ENCODE results near the gene CACNB4.
"Not testable (repeated sequence)": the region's sequence is repeated elsewhere in the genome, so short reads cannot be mapped to it uniquely, and the experiment has no call there.

The CACNB4 gene

DNA sequence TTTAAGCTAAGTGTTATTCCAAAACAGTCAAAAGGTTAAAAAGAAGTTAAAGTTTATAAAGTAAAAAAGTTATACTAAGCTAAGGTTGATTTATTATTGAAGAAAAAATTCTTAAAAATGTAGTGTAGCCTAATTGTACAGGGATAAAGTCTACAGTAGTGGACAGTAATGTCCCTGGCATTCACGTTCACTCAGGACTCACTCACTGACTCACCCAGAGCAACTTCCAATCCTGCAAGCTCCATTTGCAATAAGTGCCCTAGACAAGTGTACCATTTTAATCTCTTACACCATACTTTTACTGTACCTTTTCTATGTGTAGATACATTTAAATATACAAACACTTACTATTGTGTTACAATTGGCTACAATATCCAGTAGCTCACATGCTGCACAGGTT is 86.1 kb downstream of the CACNB4 start:
- DNase-seq (ENCODE audit: extremely low read depth, low read depth), result no peak
- no peak overlapping the region for H3K4me3 ChIP-seq (replicated peaks; ENCODE audit: low read depth, low read length)
- TF ChIP-seq, protein P1, sequence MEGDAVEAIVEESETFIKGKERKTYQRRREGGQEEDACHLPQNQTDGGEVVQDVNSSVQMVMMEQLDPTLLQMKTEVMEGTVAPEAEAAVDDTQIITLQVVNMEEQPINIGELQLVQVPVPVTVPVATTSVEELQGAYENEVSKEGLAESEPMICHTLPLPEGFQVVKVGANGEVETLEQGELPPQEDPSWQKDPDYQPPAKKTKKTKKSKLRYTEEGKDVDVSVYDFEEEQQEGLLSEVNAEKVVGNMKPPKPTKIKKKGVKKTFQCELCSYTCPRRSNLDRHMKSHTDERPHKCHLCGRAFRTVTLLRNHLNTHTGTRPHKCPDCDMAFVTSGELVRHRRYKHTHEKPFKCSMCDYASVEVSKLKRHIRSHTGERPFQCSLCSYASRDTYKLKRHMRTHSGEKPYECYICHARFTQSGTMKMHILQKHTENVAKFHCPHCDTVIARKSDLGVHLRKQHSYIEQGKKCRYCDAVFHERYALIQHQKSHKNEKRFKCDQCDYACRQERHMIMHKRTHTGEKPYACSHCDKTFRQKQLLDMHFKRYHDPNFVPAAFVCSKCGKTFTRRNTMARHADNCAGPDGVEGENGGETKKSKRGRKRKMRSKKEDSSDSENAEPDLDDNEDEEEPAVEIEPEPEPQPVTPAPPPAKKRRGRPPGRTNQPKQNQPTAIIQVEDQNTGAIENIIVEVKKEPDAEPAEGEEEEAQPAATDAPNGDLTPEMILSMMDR (IDR thresholded peaks at IDR 0.05; ENCODE audit: low read depth, low read length, missing control alignments), result no peak

DNA sequence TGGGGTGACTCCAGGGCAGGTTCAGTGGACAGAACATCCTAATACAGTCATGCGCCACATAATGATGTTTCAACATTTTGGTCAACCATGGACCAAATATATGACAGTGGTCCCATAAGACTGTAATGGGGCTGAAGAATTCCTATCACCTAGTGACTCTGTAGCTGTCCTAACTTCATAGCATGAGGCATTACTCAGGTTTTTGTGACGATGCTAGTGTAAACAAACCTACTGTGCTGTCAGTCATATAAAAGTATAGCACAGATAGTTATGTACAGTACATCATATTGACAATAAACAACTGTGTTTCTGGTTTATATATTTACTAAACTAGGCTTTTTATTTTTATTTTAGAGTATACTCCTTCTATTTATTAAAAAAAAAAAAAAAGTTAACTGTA is 87.1 kb downstream of the CACNB4 start:
- no peak overlapping the region for H3K4me3 ChIP-seq (replicated peaks; ENCODE audit: low read depth, low read length)
- DNase-seq (ENCODE audit: extremely low read depth, low read depth), result no peak
- TF ChIP-seq, protein P1 (IDR thresholded peaks at IDR 0.05; ENCODE audit: low read depth, low read length, missing control alignments), result no peak

DNA sequence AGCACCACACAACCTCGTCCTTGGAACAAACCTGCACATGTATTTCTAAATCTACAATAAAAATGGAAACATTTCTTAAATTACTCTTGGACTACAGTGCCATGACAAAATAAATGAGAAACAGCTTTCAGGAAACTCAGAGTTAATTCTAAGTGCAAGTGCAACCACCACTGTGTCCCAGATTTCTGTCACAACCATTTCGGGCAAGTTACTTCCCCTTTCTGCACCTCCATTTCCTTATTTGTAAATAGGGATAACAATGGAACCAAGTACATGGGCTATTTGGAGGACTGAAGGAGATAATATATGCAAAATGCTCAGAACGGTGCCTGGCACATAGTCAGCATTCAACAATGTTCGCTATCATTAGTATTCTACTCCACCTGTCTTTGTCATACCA is 93.2 kb downstream of the CACNB4 start:
- DNase-seq (ENCODE audit: extremely low read depth, low read depth), result no peak
- TF ChIP-seq, protein P1 (IDR thresholded peaks at IDR 0.05; ENCODE audit: low read depth, low read length, missing control alignments), result no peak
- no peak overlapping the region for H3K4me3 ChIP-seq (replicated peaks; ENCODE audit: low read depth, low read length)

DNA sequence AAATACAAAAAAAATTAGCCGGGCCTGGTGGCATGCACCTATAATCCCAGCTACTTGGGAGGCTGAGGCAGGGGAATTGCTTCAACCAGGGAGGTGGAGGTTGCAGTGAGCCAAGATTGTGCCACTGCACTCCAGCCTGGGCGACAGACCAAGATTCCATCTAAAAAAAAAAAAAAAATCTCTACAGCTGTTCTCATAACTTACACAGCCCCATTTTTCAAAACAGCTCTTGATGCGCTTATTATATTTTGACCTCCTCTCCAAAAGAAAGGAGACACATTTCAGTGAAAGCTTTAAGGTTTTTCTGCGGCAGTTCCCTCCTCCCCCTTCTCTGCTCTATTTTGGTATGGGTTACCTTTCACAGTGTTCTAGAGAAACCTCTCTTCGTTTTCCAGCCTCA is 95.6 kb downstream of the CACNB4 start:
- DNase-seq (ENCODE audit: extremely low read depth, low read depth), result not testable (repeated sequence)

DNA sequence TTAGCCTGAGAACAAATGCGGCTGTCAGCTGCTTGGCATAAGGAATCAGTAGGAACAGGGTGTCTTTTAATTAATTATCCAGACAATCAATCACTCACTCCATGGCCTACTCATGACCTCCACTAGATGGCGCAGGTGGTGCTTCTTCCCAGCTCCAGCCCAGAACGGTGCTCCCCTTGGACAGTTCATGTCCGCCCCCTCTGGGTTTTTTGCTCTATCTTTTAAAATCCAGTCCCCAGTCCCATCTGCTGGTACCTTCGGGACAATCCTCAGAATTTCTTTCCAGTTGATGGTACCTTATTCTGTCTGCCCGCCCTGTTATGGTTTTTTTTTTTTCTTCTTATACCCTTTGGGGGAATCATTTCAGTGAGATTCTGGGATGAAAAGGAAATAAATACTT is 99.8 kb downstream of the CACNB4 start:
- DNase-seq (ENCODE audit: extremely low read depth, low read depth), result peak; percentile 9
- TF ChIP-seq, protein P1 (IDR thresholded peaks at IDR 0.05; ENCODE audit: low read depth, low read length, missing control alignments), result peak; percentile 85
- H3K4me3 ChIP-seq (replicated peaks; ENCODE audit: low read depth, low read length), result no peak overlapping the region

More for the DNA sequence above, 95.6 kb downstream of the CACNB4 start:
- not testable (repeated sequence) for H3K4me3 ChIP-seq (replicated peaks; ENCODE audit: low read depth, low read length)

DNA sequence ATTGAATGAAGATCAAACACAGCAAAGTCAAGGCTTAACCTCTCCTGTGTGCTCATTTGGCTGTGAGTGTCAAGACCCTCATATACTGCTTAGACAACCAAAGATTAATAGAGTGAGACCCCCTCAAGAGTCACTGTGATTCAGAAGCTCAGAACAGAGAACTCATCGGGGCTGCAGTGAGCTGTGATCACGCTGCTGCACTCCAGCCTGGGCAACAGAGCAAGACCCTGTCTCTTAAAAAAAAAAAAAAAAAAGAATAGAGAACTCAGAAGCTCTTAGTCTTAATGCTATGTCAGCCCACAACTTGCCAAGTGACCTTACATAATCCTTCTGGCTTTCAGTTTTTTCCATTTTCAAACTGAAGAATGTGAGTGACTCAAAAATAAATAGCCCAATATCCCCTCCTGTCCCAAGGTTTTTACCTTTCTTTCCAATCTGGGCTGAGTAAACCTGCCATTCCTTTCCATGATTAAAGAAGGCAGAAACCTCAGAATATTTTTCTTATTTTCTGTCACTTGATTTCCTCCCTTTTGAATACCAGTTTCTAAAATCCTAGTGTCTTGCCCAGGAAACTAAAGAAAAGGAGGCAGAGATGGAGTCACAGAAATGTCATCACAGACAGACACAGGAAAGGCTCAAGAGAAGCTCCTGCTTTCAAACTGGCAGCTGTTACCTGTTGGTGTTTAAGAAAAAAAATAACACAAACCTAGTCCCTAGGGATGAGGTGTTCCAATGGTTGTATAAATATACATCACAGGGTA is 102.4 kb downstream of the CACNB4 start:
- TF ChIP-seq, protein P1 (IDR thresholded peaks at IDR 0.05; ENCODE audit: low read depth, low read length, missing control alignments), result no peak
- no peak overlapping the region for H3K4me3 ChIP-seq (replicated peaks; ENCODE audit: low read depth, low read length)
- DNase-seq (ENCODE audit: extremely low read depth, low read depth), result no peak

DNA sequence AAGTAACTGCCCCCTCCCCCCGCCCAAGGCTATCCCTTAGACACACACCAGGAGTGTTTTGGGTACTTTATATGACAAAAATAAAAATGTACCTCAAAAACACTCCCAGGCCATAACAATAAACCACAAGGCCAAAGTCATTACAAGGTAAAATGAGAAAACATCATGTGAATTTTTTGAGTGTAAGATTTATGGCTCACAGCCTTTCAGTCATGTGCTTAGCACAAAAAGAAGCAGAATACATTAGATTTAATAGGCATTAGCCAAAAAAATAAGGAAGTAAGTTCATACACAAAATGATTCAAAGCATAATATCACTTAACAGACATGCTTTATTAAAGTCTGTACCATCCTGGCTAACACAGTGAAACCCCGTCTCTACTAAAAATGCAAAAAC is 103.7 kb downstream of the CACNB4 start:
- TF ChIP-seq, protein P1 (IDR thresholded peaks at IDR 0.05; ENCODE audit: low read depth, low read length, missing control alignments), result no peak
- DNase-seq (ENCODE audit: extremely low read depth, low read depth), result no peak

DNA sequence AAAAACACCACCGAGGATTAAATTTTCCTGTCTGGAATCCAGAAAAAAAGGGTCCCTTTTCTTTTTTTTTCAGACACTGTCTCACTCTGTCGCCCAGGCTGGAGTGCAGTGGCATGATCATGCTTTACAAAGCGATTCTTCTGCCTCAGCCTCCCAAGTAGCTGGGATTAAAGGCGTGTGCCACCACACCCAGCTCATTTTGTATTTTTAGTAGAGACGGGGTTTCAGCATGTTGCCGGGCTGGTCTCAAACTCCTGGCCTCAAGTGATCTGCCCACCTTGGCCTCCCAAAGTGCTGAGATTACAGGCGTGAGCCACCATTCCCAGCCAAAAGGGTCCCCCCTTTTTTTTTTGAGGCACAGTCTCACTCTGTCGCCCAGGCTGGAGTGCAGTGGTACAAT is 104.7 kb downstream of the CACNB4 start:
- not testable (repeated sequence) for H3K4me3 ChIP-seq (replicated peaks; ENCODE audit: low read depth, low read length); DNase-seq (ENCODE audit: extremely low read depth, low read depth)

More for the DNA sequence above, 103.7 kb downstream of the CACNB4 start:
- no peak overlapping the region for H3K4me3 ChIP-seq (replicated peaks; ENCODE audit: low read depth, low read length)
